Tongue (tissue), 2 donors: ENCODE results near the gene RNF126. TPM values are rescaled to one million over a fixed set of nuclear protein-coding genes. Genes with fewer than 3 reads are reported as not detected.
"Not testable (repeated sequence)": the region's sequence is repeated elsewhere in the genome, so short reads cannot be mapped to it uniquely, and the experiment has no call there.

ENCODE experiments used
- DNase-seq: peaks from one replicate; pipeline ENCODE4 v3.0.0-alpha.2; 2015
- total RNA-seq: library from RNA; depleted of rRNA; stranded (reverse); fragments of >200 nt; gene quantifications from one replicate; pipeline ENCODE4 v1.2.3, GENCODE V29; 2014

RNF126 gene
- 30.9 TPM for total RNA-seq

- peak; percentile 95 for DNase-seq
Observed at GRCh38 chr19:662962-663681, at the start of gene RNF126. Gene RNF126, minus strand, starts transcription at chr19:663214. Its CDS starts 93 bp downstream, at chr19:663121.

DNA sequence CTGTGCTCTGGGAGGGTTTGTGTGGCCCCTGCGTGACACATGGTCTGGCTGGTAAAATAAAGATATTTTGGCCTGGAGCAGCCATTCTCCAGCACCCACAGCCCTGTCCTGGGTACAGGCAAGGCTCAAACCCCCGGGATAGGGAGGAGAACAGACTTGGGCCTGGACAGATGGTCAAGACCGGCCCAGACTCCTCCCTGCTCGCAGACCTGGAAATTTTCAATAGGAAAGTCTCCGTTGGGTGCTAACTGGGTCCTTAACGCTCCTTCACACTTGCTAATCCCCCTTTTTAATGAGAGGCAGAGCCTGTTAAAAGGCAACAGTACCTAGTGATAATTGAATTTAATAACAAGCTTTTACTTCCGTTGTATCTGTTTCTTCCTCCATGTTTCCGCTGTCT lies 48.2 kb upstream of the RNF126 start:
- DNase-seq: no peak

DNA sequence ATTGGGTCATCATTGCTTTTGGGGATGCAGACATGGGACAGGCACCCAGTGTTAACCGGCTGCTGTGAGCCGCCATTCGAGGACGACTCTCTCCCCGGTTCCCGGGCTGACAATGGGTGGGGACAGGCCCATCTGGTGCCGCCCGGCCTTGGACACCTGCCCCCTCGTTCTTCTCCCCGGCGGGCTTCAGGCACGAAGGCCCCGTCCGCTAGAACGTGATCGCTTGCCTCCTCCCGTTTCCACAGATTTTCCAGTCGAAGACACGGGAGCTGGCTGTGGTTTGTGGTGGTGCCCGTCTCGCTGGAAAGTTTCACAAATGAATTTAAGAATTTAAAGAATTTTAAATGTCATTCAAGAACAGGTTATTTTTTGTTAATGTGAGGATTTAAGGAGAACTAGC lies 47.8 kb upstream of the RNF126 start:
- DNase-seq: no peak

DNA sequence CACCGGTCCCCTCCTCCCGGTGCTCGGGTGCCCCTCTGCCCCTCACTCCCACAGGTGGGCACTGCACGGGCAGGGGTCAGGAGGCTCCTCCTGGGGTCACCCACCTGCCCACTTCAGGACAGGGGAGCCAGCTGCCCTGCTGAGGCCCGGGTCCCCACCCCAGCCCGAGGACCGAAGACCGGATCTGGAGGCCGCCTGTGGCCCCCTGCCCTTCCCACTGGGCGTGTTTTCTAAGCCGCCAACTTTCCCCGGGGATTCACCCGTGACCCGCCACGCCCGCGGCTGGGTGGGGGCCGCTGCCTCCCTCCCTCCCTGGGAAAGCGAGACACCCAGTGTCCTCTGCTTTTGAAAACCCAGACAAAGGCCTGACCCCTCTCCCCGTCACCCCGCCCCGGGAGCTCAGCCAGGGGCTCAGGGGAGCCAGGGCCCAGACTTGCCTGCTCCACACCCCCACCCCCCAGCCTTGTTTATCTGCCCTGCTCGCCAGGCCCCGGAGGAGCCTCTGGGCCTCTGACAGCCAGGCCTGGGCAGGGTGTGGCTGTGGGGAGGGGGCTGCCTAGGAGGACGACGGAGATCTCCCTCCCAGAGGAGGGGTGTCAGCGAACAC lies 47.1 kb upstream of the RNF126 start:
- no peak for DNase-seq

GRCh38 chr19:709196-709964 lies 46.4 kb upstream of the RNF126 start:
- no peak for DNase-seq

DNA sequence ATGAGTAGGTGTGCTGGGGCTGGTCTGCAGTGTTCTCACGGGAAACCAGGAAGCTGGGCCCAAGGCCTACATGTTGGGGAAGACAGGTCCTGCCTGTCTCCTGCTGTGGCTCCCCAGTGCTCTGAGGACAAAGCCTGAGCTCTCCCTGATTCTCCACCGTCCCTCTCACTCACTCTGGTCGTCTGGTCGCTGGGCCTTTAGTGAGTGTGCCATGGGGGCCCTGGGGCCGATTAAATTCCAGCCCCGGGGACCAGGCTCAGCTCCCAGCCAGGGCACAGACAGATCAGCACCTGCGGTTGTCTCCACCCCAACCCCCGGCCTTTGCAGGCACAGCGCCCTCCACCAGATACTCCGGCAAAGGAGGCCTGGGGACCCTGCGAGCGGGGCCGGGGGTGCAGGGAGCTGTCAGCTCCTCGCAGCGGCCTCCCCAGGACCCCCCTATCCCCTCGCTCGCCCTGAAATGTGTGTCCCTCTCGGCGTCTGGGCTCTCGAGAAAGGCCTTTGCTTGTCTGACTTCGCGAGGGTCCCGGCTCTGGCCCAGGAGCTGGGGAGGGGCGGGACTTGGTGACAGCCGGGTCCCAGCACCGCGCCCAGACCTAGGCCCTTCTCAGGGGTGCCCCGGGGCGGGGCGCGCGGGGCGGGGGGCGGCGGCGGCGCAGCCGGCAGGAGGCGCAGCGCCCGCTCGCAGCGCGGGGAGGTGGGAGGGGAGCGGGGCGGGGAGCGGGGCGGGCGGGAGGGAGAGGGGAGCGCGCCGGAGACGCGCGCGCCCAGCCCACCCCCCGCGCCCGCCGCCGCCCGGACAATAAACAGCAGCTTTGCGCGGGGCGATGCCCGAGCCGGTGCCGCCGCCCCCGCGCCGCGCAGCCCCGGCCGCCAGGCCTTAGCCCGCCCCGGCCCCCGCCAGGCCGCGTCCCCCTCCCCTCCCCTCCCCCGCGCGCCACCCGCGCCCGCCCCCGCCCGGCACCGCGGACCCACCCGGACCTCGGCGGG lies 45.4 kb upstream of the RNF126 start, which contains the start of gene PALM:
PALM (plus strand) TSS at position 782 of the 990 bp plus-strand sequence. CDS start 212 bp downstream, outside the sequence.
- peak; percentile 63 for DNase-seq

GRCh38 chr19:704447-704741 lies 41.4 kb upstream of the RNF126 start:
- no peak for DNase-seq

GRCh38 chr19:703651-704446 lies 40.8 kb upstream of the RNF126 start:
- peak; percentile 55 for DNase-seq

GRCh38 chr19:703329-703650 lies 40.3 kb upstream of the RNF126 start:
- DNase-seq: no peak

- not testable (repeated sequence) for DNase-seq
Observed at GRCh38 chr19:702847-703246, 39.8 kb upstream of the RNF126 start.

GRCh38 chr19:699885-700284 lies 36.9 kb upstream of the RNF126 start:
- DNase-seq: not testable (repeated sequence)

DNA sequence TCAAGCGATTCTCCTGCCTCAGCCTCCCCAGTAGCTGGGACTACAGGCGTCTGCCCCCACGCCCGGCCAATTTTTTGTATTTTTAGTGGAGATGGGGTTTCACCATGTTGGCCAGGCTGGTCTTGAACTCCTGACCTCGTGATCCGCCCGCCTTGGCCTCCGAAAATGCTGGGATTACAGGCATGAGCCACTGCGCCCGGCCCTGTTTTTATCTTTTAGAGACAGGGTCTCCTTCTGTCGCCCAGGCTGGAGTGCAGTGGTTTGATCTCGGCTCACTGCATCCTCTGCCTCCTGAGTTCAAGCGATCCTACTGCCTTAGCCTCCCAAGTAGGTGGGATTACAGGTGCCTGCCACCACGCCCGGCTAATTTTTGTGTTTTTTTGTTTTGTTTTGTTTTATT lies 35.5 kb upstream of the RNF126 start:
- not testable (repeated sequence) for DNase-seq

DNA sequence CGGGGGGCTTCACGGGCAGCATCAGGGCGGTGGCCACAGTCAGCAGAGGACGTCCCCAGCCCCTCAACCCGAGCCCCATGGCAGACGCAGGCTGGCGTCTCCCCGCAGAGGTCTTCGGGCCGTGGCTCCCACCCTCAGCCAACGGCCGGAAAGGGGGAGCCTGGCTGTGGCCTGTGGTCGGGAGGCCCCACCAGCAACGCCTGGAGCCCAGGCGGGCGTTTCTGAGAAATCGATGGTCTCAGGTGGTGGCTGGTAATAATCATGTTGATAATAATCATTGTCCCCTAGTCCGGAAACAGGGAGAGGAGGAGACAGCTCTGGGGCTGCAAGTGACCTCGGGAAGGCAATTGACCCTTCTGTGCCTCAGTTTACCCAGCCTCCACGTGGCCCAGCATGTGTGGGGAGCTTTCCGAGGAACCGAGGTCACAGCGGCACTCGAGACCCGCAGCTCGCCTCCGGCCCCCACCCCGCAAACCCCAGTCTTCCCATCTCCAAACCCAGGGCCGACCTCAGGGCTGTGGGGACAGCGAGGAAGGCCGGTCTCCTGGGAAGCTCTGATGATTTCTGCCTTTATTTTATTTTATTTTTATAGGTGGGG lies 32.4 kb upstream of the RNF126 start, which contains the start of gene PRSS57:
PRSS57 (minus strand) TSS at position 101 of the 598 bp plus-strand sequence; CDS start at position 79, 22 bp downstream.
- DNase-seq: no peak

- no peak for DNase-seq
Observed at GRCh38 chr19:694481-695351, 31.7 kb upstream of the RNF126 start.

- DNase-seq: no peak
Observed at GRCh38 chr19:690203-690602, 27.2 kb upstream of the RNF126 start.

- no peak for DNase-seq
Observed at GRCh38 chr19:688992-689391, 26.0 kb upstream of the RNF126 start.

GRCh38 chr19:688214-688613 lies 25.2 kb upstream of the RNF126 start:
- no peak for DNase-seq

DNA sequence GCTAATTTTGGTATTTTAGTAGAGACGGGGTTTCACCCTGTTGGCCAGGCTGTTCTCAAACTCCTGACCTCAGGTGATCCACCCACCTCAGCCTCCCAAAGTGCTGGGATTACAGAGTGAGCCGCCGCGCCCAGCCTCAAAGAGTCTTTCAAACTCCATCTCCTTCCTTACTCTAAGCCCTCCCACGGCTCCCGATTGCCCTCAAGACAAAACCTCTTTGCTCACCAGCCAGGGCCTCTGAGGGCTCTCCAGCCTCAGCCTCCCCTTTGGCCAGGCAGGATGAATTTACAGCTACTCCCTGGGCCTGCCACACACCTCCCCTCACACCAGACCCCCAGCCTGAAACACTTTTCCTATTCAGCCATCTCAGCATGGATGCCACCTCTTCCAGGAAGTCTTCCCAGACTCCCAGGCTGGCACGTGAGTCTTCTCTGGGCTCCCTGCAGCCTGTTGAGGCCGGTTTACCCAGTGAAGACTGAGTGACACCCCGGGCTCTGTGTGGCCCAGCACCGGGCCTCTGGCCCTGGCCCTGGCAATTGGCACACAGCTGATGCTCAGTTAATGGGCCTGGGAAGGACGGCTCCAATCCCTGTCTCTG lies 24.7 kb upstream of the RNF126 start:
- no peak for DNase-seq

DNA sequence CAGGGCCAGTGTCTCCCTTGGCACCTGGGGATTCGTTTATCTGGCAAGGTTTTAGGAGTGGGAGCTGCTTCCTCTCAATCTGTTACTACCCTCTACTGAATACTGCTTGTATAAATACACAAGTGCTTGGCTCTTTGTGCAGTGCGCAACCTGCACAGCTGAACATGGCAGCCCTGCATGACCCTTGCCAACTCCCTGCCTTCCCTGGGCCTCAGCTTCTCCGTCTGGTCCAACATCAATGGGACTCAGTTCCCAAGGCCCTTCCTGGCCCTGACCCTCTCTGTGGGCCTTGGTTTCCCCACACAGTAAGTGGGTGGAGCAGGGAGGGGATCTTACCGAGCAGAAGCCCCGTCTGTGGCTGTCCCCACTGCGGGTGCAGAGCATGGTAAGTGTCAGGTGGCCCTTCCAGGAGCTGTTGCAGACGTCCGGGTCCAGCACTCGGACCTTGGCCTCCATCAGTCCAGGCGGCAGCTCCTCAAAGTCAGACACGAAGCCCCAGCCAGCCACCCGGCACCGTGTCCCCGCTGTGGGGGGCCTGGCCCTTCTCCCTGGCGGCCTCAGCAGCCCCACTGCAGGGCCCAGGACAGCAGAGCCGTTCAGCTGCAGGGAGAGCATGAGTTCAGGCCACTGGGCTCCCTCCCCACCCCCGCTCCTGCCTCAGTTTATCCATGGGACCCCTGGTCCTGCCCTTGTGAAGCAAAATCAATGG lies 23.7 kb upstream of the RNF126 start:
- DNase-seq: no peak
